PC-3 (cell line): Measurements from ENCODE around the gene WDR1. TPM values are rescaled to one million over a fixed set of nuclear protein-coding genes. Genes with fewer than 3 reads are reported as not detected.
A peak's percentile ranks its signal among the peaks of the same experiment; 100 is the strongest.

Source experiments
- ATAC-seq: fragments of 200-7000 bp; cut with Tn5 transposase; 2 replicates; pipeline ENCODE4 v1.9.1; 2020; ENCODE audit warnings: mild to moderate bottlenecking, moderate library complexity
- BruUV-seq: library from RNA; stranded (reverse); fragments of 400-500 nt; replicated peaks from 2 replicates; lab custom pipeline; 2021; lab: Mats Ljungman, UMichigan
- CTCF ChIA-PET: fragments of 300-600 bp; sonication (Branson Sonifier 250); formaldehyde crosslinking; loops from one replicate; lab custom pipeline; 2022; ENCODE audit warnings: antibody characterized with exemption; lab: Charles Lee
- POLR2A ChIA-PET: fragments of 300-600 bp; sonication (Branson Sonifier 250); formaldehyde crosslinking; loops from one replicate; lab custom pipeline; 2022; ENCODE audit warnings: antibody characterized with exemption; ENCODE audit not compliant: unreplicated experiment; lab: Charles Lee
- DNase-seq: peaks from one replicate; pipeline ENCODE4 v3.0.0-alpha.2; 2015
- H2AFZ ChIP-seq: fragments of 300-600 bp; sonication (generic); 2 replicates; pipeline ENCODE4 v1.6.0; 2016; ENCODE audit warnings: antibody characterized with exemption, low read length
- H3F3A ChIP-seq: fragments of 300-600 bp; sonication (generic); one replicate; pipeline ENCODE4 v1.6.0; 2017; ENCODE audit warnings: antibody characterized with exemption, low read length, control low read depth, mild to moderate bottlenecking; ENCODE audit not compliant: unreplicated experiment
- H3K27ac ChIP-seq: fragments of 300-600 bp; sonication (generic); 2 replicates; pipeline ENCODE4 v1.5.1; 2016; ENCODE audit warnings: mild to moderate bottlenecking, low read length
- H3K27me3 ChIP-seq: fragments of 300-600 bp; sonication (generic); 2 replicates; pipeline ENCODE4 v1.6.1; 2016; ENCODE audit warnings: low read length, mixed read lengths
- H3K36me3 ChIP-seq: fragments of 300-600 bp; sonication (generic); 2 replicates; pipeline ENCODE4 v1.6.1; 2016; ENCODE audit warnings: low read depth, mixed run types, low read length, mixed read lengths
- H3K4me1 ChIP-seq: fragments of 300-600 bp; sonication (generic); 2 replicates; pipeline ENCODE4 v1.5.1; 2016; ENCODE audit warnings: low read length; ENCODE audit not compliant: insufficient read depth
- H3K4me2 ChIP-seq: fragments of 300-600 bp; sonication (generic); 2 replicates; pipeline ENCODE4 v1.6.0; 2016; ENCODE audit warnings: low read length
- H3K4me3 ChIP-seq: fragments of 300-600 bp; sonication (generic); 2 replicates; pipeline ENCODE4 v1.5.1; 2016; ENCODE audit warnings: mild to moderate bottlenecking, low read length, mixed read lengths
- H3K79me2 ChIP-seq: fragments of 300-600 bp; sonication (generic); 2 replicates; pipeline ENCODE4 v1.6.1; 2017; ENCODE audit warnings: low read length, mixed read lengths
- H3K9ac ChIP-seq: fragments of 300-600 bp; sonication (generic); 2 replicates; pipeline ENCODE4 v1.6.0; 2016; ENCODE audit warnings: mild to moderate bottlenecking, low read length
- H3K9me2 ChIP-seq: fragments of 300-600 bp; sonication (generic); replicated peaks from 2 replicates; pipeline ENCODE4 v1.6.1; 2016; ENCODE audit warnings: mixed run types, low read length, mixed read lengths
- H3K9me3 ChIP-seq: fragments of 300-600 bp; sonication (generic); 2 replicates; pipeline ENCODE4 v1.6.1; 2016; ENCODE audit warnings: low read length, mixed read lengths
- H4K20me1 ChIP-seq: fragments of 300-600 bp; sonication (generic); 2 replicates; pipeline ENCODE4 v1.6.1; 2016; ENCODE audit warnings: low read length, mixed read lengths
- CTCF ChIP-seq: fragments of 300-600 bp; sonication (generic); conservative IDR thresholded peaks from 2 replicates; pipeline ENCODE4 v1.5.1; 2017; ENCODE audit warnings: antibody characterized with exemption, low read depth, mild to moderate bottlenecking, low read length
- EZH2 ChIP-seq: fragments of 300-600 bp; sonication (generic); IDR thresholded peaks from one replicate; pipeline ENCODE4 v1.6.1; 2017; ENCODE audit warnings: antibody characterized with exemption, mild to moderate bottlenecking, low read length; ENCODE audit not compliant: unreplicated experiment
- EZH2phosphoT487 ChIP-seq: fragments of 300-600 bp; sonication (generic); IDR thresholded peaks from 2 replicates; pipeline ENCODE4 v1.6.1; 2018; ENCODE audit warnings: mild to moderate bottlenecking, antibody characterized with exemption, low read length, borderline replicate concordance
- intact Hi-C: fragments of 100-400 bp; cut with micrococcal nuclease; formaldehyde crosslinking; loops from 2 replicates; pipeline ENCODE4 v1.9.0; 2023
- total RNA-seq: library from RNA; depleted of rRNA; stranded (reverse); fragments of >200 nt; gene quantifications from 2 replicates; pipeline ENCODE4 v1.2.3, GENCODE V29; 2014

Gene WDR1
- total RNA-seq, 1 experiment from 2014 or later, result 150 TPM

- POLR2A ChIA-PET, result interaction anchor here (0.6 kb wide), 1 partner anchor 1547 kb away, joined by 3 read pairs; no protein-coding TSS in a partner anchor
- H3K9me3 ChIP-seq, result no peaks in the 10 kb centered on the region
- peaks cover 29% of the 10 kb centered on the region for H3K79me2 ChIP-seq
- CTCF ChIA-PET, result no interaction called here
- H3K4me2 ChIP-seq, result no peak overlapping the region
- DNase-seq, result no peak
- no peak overlapping the region for H2AFZ ChIP-seq
- H3F3A ChIP-seq, result no peaks in the 10 kb centered on the region
- no peaks in the 10 kb centered on the region for H3K9me2 ChIP-seq
- intact Hi-C loops, result loop anchor here (5.0 kb wide), 1 partner anchor 41 kb away; no protein-coding TSS in a partner anchor
- no peaks in the 10 kb centered on the region for H3K27me3 ChIP-seq
- peaks cover 20% of the 10 kb centered on the region for H3K4me1 ChIP-seq
- H3K36me3 ChIP-seq, result peaks cover 16% of the 10 kb centered on the region
- no peak overlapping the region for H3K9ac ChIP-seq
- TF ChIP-seq EZH2, result no peak
- TF ChIP-seq CTCF, result no peak
- no peak for TF ChIP-seq EZH2phosphoT487
- no peak for ATAC-seq
- H4K20me1 ChIP-seq, result peaks cover 16% of the 10 kb centered on the region; the same call in 1 of the 2 replicates
- BruUV-seq, result no TSS peak
- no peak overlapping the region for H3K27ac ChIP-seq
- H3K4me3 ChIP-seq, result no peak overlapping the region
Measured at GRCh38 chr4:10118048-10119004, 1.7 kb upstream of the WDR1 start.

DNA sequence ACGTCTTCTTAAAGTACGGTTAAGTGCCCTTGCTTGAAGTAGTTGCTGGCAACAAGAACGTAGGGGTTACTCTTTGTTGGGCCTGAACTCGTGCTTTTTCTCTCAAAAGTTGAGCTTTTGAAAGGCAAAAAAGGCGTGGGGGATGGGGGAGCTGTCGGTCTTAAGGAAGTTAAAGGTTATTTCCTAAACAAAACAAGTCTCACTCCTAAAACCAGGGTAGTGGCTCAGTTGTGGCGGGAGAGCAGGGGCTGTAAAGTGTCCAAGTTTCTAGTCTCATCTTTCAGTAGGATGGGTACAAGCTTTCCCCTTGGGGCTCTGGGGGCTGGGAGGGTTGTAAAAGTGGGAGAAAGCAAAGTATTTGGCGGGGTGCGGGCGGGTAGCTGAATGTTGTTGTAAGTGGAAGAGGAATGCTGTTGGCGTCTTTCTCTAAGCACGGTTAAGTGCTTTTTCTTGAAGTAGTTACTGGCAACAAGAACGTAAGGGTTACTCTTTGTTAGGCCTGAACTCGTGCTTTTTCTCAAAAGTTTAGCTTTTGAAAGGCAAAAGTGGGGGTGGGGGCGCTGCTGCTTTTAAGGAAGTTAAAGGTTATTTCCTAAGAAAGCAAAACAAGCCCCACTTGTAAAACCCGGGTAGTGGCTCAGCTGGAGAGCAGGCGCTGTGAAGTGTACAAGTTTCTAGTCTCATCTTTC lies 904 bp upstream of the WDR1 start:
- H2AFZ ChIP-seq, result peak overlapping the region; percentile 63; the same call in 1 of the 2 replicates
- H3K9ac ChIP-seq, result peak overlapping the region; percentile 88
- intact Hi-C loops, result loop anchor here (2.0 to 5.0 kb wide), 2 partner anchors 40 to 111 kb away; no protein-coding TSS in a partner anchor
- no peaks in the 10 kb centered on the region for H3K9me3 ChIP-seq
- peaks cover 37% of the 10 kb centered on the region for H3K79me2 ChIP-seq
- ChIA-PET POLR2A (interaction anchor here (0.6 to 1.5 kb wide), 4 partner anchors 11 to 1546 kb away, joined by 3 to 8 read pairs (median 4); no protein-coding TSS in a partner anchor), CTCF (no interaction called here)
- H3K4me2 ChIP-seq, result peak overlapping the region; percentile 97
- TF ChIP-seq CTCF (no peak), EZH2phosphoT487 (no peak), EZH2 (no peak)
- H3K36me3 ChIP-seq, result peaks cover 24% of the 10 kb centered on the region
- no peak for DNase-seq
- BruUV-seq, result no TSS peak
- peaks cover 16% of the 10 kb centered on the region; the same call in 1 of the 2 replicates for H4K20me1 ChIP-seq
- H3K27ac ChIP-seq, result peak overlapping the region; percentile 37; the same call in 1 of the 2 replicates
- H3K27me3 ChIP-seq, result no peaks in the 10 kb centered on the region
- H3F3A ChIP-seq, result no peaks in the 10 kb centered on the region
- H3K4me1 ChIP-seq, result peaks cover 20% of the 10 kb centered on the region
- no peaks in the 10 kb centered on the region for H3K9me2 ChIP-seq
- ATAC-seq, result no peak
- peak overlapping the region; percentile 80 for H3K4me3 ChIP-seq
